Pons (tissue), 1 donor: ENCODE measurements around the gene RIMS4.

Experiments used
- DNase-seq: peaks from one replicate; pipeline ENCODE4 v3.0.0-alpha.2; 2016; ENCODE audit warnings: low spot score

Gene RIMS4

GRCh38 chr20:44762466-44763140 lies 47.7 kb downstream of the RIMS4 start:
- no peak for DNase-seq

GRCh38 chr20:44761423-44761822 lies 48.9 kb downstream of the RIMS4 start:
- DNase-seq = no peak

- DNase-seq = no peak
Measured at GRCh38 chr20:44759595-44759994, 50.8 kb downstream of the RIMS4 start.

DNA sequence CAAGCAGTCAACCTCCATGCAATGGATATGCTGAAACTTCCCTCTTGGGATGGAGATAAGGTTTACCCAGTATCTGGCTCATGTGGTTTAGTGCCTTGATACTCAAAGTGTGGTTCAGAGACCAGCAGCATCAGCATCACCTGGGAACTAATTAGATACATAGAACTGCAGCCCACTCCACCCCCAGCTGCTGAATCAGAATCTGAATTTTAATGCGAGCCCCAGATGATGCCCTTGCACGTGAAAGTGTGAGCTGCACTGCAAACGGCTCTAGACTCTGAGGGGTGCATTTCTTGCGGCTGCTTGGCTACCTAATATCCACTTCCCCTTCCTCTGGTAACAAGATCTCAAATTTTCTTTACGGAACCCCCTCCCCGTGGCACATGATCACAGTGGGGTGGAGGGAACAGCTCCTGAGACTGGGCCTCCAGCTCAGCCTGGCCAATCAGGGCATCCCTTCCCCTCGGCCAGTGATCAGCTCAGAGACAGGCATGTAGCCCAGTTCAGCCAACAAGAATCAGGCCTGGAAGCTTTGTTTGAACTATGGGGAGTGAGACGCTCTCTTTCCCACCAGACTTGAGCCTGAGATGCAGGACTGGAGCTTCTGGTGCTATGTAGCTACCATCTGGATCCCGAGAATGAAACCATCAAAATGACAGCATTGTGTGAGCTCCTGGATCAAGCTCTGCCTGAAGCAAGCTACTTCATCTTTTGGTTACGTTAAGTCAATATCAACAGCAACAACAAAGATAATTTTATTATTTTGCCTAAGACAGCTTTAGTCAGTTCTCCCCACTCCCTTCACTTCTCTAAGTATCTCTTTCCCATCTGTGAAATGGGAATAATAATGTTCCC lies 51.9 kb downstream of the RIMS4 start:
- DNase-seq = no peak

GRCh38 chr20:44756956-44757355 lies 53.4 kb downstream of the RIMS4 start:
- no peak for DNase-seq

DNA sequence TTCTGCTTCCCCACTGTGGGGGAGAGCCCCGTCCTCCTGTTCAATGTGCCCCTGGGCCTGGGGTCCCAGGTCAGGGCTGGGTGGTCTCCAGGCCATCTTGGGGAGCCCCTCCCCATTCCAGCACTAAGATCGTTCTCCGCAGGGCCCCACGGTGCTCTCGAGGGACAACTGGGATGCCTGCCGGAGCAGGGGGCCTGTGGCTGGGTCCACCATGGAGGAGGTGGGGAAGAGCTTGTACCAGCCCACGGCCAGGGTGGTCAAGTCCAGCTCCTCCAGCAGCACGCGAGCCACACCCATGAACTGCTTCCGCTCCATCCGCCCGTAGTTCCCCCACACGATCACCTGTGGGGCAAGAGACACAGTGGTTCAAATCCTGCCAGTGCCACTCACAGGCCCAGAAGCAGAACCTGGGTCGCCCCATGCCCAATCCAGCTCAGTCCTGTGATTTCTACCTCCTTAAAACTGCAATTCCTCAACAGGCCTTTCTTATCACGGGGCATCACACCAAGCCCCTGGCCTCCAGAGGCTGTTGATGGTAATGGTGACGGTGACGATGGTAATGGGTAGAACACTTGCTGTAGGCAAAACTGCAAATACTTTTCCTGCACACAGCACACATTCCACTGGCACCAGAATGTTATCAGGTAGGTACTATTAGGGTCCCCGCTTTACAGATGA lies 54.2 kb downstream of the RIMS4 start:
- no peak for DNase-seq

DNA sequence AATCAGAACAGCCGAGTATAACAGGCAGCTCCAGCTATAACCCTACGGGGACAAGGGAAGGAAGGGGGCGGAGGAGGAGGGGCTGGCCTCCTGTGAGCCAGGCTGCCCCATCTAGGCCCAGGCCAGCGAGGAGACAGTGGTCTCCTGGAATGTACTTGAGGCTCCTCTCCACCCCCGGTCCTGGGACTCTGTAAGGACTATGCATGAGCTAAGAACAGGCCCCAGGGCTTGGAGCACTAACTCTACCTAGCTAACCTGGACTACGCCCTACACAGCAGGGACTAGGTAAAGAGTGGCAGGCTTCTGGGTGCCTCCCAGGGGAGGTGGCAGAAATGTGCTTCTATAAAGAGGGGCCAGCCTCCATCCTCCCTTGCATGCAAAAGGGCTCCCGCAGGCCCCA lies 55.8 kb downstream of the RIMS4 start:
- no peak for DNase-seq

- no peak for DNase-seq
Measured at GRCh38 chr20:44752099-44752931, 58.0 kb downstream of the RIMS4 start.

GRCh38 chr20:44750081-44750805 lies 60.1 kb downstream of the RIMS4 start:
- no peak for DNase-seq

DNA sequence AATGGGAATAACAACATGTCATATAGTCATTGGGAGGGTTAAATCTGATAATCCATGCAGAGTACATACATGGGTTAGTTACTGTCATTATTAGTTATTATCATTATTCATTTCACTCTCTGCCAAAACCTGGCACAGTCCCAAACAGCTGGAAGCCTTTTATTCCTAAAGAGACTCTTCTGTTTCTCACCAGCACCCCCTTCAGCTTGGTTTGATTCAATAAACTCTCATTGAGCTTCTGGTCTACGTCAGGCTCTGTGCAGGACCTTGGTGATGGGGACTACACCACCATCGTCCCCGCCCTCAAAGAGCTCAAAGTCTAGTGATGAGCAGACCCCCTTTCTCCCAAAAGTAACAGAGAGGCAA lies 62.4 kb downstream of the RIMS4 start:
- no peak for DNase-seq

DNA sequence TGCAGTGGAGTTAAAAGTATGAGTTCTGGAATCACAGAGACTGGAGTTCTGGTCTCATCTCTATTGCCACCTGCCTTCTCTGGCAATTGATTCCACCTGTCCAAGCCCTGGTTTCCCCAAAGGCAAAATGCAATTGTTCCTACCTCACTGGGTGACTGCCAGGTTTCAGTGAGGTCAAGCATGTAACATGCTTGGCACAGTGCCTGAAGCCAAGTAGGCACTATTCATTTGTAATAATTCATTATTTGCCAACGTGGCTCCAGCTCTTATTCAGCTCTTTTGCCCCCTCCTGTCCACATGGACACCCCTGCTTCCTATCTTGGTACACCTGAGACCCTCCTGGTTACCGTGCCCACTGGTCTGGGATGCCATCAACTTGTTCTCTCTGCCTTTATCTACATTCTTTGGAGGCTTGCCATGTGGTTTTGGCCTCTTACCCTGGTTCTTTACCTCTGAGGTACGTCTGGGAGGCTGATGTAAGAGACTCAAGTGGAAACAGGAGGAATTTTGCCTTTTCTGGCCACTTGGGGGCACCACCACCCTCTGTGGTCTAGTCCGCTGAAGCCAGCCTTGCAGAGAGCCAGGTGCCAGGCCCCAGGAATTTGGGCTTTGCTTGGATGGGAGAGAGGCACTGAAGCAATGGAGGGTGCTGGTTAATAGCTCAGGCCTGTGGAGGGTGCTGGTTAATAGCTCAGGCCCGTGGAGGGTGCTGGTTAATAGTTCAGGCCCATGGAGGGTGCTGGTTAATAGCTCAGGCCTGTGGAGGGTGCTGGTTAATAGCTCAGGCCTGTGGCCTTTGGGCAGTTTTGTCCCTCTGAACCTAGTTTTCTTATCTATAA lies 63.0 kb downstream of the RIMS4 start:
- peak; percentile 56 for DNase-seq

- no peak for DNase-seq
Measured at GRCh38 chr20:44746367-44747165, 63.8 kb downstream of the RIMS4 start.

DNA sequence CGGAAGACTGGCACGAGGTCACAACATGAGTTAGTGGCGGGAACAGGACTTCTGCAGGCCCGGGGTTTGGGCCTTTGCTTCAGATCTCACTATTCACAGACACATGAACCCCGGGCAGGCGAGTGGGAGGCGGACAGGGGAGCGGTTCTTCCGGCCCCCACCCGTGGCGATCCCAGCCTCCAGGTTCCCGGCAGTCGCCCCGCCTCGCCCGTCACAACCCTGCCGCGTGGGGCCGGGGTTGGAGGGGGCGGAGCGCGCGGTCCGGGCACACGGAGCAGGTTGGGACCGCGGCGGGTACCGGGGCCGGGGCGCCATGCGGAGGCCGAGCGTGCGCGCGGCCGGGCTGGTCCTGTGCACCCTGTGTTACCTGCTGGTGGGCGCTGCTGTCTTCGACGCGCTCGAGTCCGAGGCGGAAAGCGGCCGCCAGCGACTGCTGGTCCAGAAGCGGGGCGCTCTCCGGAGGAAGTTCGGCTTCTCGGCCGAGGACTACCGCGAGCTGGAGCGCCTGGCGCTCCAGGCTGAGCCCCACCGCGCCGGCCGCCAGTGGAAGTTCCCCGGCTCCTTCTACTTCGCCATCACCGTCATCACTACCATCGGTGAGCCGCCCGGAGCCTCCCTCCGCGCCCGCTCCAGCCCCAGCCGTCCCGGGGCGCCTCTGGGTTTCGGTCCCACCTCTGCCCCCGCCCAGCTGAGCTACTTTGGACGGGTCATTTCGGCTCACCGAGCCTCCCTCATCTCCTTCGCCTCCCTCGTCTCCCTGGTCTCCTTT lies 64.6 kb downstream of the RIMS4 start, which contains the start of gene KCNK15:
TSS of gene KCNK15 (plus strand) at position 268 of the 769 bp plus-strand sequence. CDS start at position 314, 46 bp downstream.
- no peak for DNase-seq

- DNase-seq = no peak
Measured at GRCh38 chr20:44745122-44745597, 65.2 kb downstream of the RIMS4 start.

DNA sequence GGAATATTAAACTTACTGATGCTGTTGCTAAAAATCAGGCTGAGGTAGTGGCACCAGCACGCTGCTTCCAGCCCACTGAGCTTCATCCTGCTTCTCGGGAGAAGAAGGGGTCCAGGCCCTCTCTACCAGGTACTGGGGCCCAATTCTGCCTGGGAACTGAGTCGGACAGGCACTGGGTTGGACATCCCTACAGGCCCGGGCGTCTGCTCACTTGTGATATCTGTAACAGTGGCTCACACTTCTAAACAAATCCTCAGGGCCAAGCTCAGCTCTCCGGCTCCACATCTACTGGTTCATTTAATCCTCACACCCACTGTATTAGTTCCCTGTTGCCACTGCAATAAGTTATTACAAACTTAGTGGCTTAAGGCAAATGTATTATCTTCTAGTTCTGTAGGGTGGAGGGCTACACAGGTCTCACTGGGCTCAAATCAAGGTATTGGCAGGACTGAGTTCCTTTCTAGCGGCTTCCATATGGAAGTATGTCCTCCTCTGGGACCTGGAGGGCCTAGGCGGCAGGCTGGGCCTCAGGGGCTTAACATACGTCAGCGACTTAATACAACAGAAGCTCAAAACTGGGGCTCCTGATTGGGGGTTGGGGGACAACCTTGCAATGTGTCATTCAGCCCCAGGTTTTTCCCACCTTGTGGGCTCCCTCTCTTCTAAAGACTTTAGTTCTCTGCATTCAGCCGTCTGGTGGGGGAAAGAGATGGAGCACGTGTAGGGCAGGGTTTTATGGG lies 66.3 kb downstream of the RIMS4 start:
- DNase-seq = no peak

GRCh38 chr20:44743080-44743701 lies 67.2 kb downstream of the RIMS4 start:
- no peak for DNase-seq
